Natural killer cell (primary cell): Measurements from ENCODE around the gene FBN3. TPM values are rescaled to one million over a fixed set of nuclear protein-coding genes. Genes with fewer than 3 reads are reported as not detected.

Experiments used
- ATAC-seq, 3 donors: fragments of 150-1000 bp in 2 of 3; fragments of 200-7000 bp in 1 of 3; cut with Tn5 transposase; 1 replicate in 1 of 3; 2 replicates in 2 of 3; pipeline ENCODE4 v1.10.0; 2021; ENCODE audit warnings: mild to moderate bottlenecking in 2 of 3, moderate library complexity in 2 of 3
- DNase-seq, 2 donors: peaks; one replicate each; pipeline versions ENCODE4 v3.0.0 to v3.0.0-alpha.2; 2013 to 2021; ENCODE audit warnings: mixed read lengths in 1 of 2
- H3K27ac ChIP-seq: one replicate; pipeline ENCODE4 v1.5.1; 2013; ENCODE audit warnings: mild to moderate bottlenecking, low read length
- H3K27me3 ChIP-seq: one replicate; pipeline ENCODE4 v1.6.1; 2013; ENCODE audit warnings: low read length; ENCODE audit not compliant: control insufficient read depth, insufficient read depth
- H3K36me3 ChIP-seq: one replicate; pipeline ENCODE4 v1.6.1; 2013; ENCODE audit warnings: low read length; ENCODE audit not compliant: control insufficient read depth, insufficient read depth
- H3K4me1 ChIP-seq: one replicate; pipeline ENCODE4 v1.6.1; 2013; ENCODE audit warnings: low read length; ENCODE audit not compliant: control insufficient read depth, insufficient read depth
- H3K4me3 ChIP-seq: one replicate; pipeline ENCODE4 v1.5.1; 2013; ENCODE audit warnings: low read length
- H3K9me3 ChIP-seq: one replicate; pipeline ENCODE4 v1.6.1; 2013; ENCODE audit warnings: low read length; ENCODE audit not compliant: control insufficient read depth, insufficient read depth
- H3K27ac Mint-ChIP-seq, 2 donors: one replicate each; pipeline ENCODE4 v1.8.0; 2022; ENCODE audit warnings: mild to moderate bottlenecking in 2 of 2, mixed read lengths in 2 of 2, moderate library complexity in 1 of 2
- H3K27me3 Mint-ChIP-seq, 2 donors: one replicate each; pipeline ENCODE4 v1.8.0; 2022; ENCODE audit warnings: low read depth in 2 of 2, mixed read lengths in 2 of 2
- H3K36me3 Mint-ChIP-seq: one replicate; pipeline ENCODE4 v1.8.0; 2022; ENCODE audit warnings: mixed read lengths
- H3K4me1 Mint-ChIP-seq, 2 donors: one replicate each; pipeline ENCODE4 v1.8.0; 2022; ENCODE audit warnings: mixed read lengths in 2 of 2
- H3K4me3 Mint-ChIP-seq: one replicate; pipeline ENCODE4 v1.8.0; 2022; ENCODE audit warnings: mild to moderate bottlenecking, moderate library complexity, mixed read lengths
- H3K9me3 Mint-ChIP-seq, 2 donors: one replicate each; pipeline ENCODE4 v1.8.0; 2022; ENCODE audit warnings: mixed read lengths in 2 of 2
- WGBS: methylation state at CpG from one replicate; pipeline ENCODE4 v1.1.7; 2013; ENCODE audit warnings: missing lambda C conversion rate; ENCODE audit not compliant: insufficient coverage; 5-methylcytosine and 5-hydroxymethylcytosine counted together
- intact Hi-C: fragments of 100-400 bp; cut with micrococcal nuclease; formaldehyde crosslinking; loops from one replicate; pipeline ENCODE4 v1.14.2; 2022
- total RNA-seq, 4 donors: library from RNA; stranded (reverse); fragments of 120-200 nt in 1 of 4; gene quantifications; one replicate each; pipeline versions ENCODE4 v1.2.3 to v1.2.4, GENCODE V29; 2013 to 2022
- TF ChIP-seq, protein P1 (sequence below): fragments of 200-600 bp; IDR thresholded peaks from one replicate; pipeline ENCODE4 v1.8.0; 2022; ENCODE audit warnings: antibody characterized with exemption

Gene FBN3
- total RNA-seq, 3 donors from 2014 or later (not counting 1 experiment from before 2014, with no cell fraction given) = 0.25 TPM; not detected in 2

DNA sequence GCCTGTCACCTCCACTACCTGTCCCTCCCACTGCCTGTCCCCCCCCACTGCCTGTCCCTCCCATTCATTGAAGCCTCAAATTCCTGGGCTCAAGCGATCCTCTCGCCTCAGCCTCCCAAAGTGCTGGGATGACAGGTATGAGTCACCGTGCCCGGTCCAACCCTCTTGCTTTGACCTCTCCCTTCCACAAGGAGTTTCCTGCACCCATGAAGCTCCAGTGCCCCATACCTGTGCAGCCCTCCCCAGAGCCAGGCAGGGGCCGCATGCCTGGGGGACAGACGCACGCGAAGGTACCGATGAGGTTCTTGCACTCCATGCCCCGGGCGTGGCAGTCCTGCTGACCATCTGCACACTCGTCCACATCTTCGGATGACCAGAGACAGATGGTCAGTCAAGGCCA is 62.5 kb downstream of the FBN3 start:
- ATAC-seq = no peak
- no peaks in the 10 kb centered on the region for H3K27me3 Mint-ChIP-seq
- H3K27ac Mint-ChIP-seq = no peak overlapping the region
- Histone ChIP-seq H3K27me3 (no peaks in the 10 kb centered on the region), H3K4me1 (no peaks in the 10 kb centered on the region), H3K36me3 (no peaks in the 10 kb centered on the region), H3K27ac (no peak overlapping the region), H3K4me3 (no peak overlapping the region), H3K9me3 (peaks cover 4% of the 10 kb centered on the region)
- TF ChIP-seq, protein P1, sequence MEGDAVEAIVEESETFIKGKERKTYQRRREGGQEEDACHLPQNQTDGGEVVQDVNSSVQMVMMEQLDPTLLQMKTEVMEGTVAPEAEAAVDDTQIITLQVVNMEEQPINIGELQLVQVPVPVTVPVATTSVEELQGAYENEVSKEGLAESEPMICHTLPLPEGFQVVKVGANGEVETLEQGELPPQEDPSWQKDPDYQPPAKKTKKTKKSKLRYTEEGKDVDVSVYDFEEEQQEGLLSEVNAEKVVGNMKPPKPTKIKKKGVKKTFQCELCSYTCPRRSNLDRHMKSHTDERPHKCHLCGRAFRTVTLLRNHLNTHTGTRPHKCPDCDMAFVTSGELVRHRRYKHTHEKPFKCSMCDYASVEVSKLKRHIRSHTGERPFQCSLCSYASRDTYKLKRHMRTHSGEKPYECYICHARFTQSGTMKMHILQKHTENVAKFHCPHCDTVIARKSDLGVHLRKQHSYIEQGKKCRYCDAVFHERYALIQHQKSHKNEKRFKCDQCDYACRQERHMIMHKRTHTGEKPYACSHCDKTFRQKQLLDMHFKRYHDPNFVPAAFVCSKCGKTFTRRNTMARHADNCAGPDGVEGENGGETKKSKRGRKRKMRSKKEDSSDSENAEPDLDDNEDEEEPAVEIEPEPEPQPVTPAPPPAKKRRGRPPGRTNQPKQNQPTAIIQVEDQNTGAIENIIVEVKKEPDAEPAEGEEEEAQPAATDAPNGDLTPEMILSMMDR = no peak
- H3K9me3 Mint-ChIP-seq = no peaks in the 10 kb centered on the region
- H3K36me3 Mint-ChIP-seq = no peaks in the 10 kb centered on the region
- 93% methylated on average over 13 of the region's 13 CpGs for WGBS
- H3K4me3 Mint-ChIP-seq = no peak overlapping the region
- no peaks in the 10 kb centered on the region for H3K4me1 Mint-ChIP-seq
- no peak for DNase-seq
- intact Hi-C loops = no loop called here

DNA sequence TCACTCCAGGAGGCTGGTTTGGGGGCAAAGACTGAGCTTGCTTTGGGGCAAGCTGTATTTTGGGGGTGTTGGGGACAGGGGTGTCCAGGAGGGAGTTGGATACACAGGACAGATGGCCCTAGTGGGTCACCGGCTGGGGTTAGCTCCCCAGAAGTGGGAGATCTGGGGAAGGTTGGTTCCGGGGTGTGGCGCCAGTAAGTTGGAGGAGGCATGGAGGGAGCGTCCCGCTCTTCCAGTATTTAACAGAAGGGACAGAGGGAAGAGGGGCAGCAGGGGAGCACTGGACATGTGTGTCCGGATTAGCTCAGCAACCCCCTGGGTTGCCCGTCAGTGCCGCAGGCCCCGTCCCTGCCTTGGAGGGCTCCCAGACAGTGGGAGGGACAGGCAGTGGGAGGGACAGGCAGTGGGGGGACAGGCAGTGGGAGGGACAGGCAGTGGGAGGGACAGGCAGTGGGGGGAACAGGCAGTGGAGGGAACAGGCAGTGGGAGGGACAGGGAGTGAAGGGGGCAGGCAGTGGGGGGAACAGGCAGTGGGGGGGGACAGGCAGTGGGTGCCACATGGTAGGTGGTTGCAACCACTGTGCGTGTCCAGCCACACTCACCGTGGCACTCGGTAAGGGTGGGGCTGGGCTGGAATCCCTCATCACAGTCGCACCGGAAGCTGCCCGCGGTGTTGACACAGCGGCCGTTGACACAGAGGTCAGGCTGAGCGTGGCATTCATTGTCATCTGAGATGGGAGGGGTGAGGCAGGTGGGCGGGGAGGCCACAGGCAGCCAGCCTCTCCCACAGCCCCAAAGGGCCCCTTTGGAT is 63.6 kb downstream of the FBN3 start:
- no peaks in the 10 kb centered on the region for H3K27me3 ChIP-seq
- H3K36me3 ChIP-seq = no peaks in the 10 kb centered on the region
- Mint-ChIP-seq H3K36me3 (no peaks in the 10 kb centered on the region), H3K9me3 (no peaks in the 10 kb centered on the region), H3K27ac (no peak overlapping the region), H3K27me3 (no peaks in the 10 kb centered on the region), H3K4me3 (no peak overlapping the region), H3K4me1 (no peaks in the 10 kb centered on the region)
- peaks cover 4% of the 10 kb centered on the region for H3K9me3 ChIP-seq
- TF ChIP-seq, protein P1 = no peak
- DNase-seq (no peak), ATAC-seq (peak in 2 of 3 donors; percentile 66 to 85)
- intact Hi-C loops = no loop called here
- WGBS = 90% methylated on average over 18 of the region's 20 CpGs
- no peaks in the 10 kb centered on the region for H3K4me1 ChIP-seq
- H3K27ac ChIP-seq = no peak overlapping the region
- H3K4me3 ChIP-seq = no peak overlapping the region

DNA sequence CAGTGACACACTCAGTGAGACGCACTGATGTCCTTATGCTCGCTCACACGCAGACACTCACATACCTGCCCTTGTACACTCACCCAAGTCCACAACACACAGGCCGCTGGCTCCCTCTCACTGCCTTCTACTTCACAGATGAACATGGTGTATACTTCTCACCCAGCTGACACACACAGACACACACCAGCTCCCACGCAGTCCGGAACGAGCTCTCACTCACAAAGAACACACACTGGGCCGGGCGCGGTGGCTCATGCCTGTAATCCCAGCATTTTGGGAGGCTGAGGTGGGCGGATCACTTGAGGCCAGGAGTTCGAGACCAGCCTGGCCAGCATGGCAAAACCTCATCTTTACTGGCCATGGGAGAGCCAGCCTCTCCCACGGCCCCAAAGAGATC is 65.2 kb downstream of the FBN3 start:
- Mint-ChIP-seq H3K27ac (no peak overlapping the region), H3K36me3 (no peaks in the 10 kb centered on the region), H3K4me3 (no peak overlapping the region), H3K27me3 (no peaks in the 10 kb centered on the region), H3K9me3 (no peaks in the 10 kb centered on the region), H3K4me1 (no peaks in the 10 kb centered on the region)
- no peaks in the 10 kb centered on the region for H3K4me1 ChIP-seq
- no peak overlapping the region for H3K4me3 ChIP-seq
- no peak for ATAC-seq
- no peak for DNase-seq
- no peaks in the 10 kb centered on the region for H3K36me3 ChIP-seq
- TF ChIP-seq, protein P1 = no peak
- H3K27ac ChIP-seq = no peak overlapping the region
- H3K27me3 ChIP-seq = no peaks in the 10 kb centered on the region
- intact Hi-C loops = no loop called here
- 94% methylated on average over 12 of the region's 13 CpGs for WGBS
- H3K9me3 ChIP-seq = no peaks in the 10 kb centered on the region

DNA sequence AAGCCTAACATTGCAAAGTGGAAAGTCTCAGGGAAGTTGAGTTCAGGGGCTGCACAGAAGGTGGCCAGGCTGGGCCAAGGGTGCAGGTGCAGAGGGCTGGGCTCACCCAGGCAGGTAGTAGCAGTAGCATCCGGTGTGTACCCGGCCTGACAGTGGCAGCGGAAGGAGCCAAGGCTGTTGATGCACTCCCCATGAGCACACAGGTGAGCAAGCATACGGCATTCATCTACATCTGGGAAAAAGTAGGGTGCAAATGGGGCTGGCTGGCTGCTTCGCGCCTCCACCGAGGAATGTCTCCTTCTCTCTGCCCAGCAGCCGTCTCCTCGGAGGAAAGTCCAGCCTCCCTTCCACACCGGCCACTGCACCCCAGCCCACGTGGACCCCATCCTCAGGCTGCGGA is 66.3 kb downstream of the FBN3 start:
- Histone ChIP-seq H3K36me3 (no peaks in the 10 kb centered on the region), H3K4me1 (no peaks in the 10 kb centered on the region), H3K27ac (no peak overlapping the region), H3K9me3 (no peaks in the 10 kb centered on the region), H3K27me3 (no peaks in the 10 kb centered on the region), H3K4me3 (no peak overlapping the region)
- Mint-ChIP-seq H3K9me3 (no peaks in the 10 kb centered on the region), H3K4me3 (no peak overlapping the region), H3K27ac (no peak overlapping the region), H3K36me3 (no peaks in the 10 kb centered on the region), H3K4me1 (no peaks in the 10 kb centered on the region), H3K27me3 (no peaks in the 10 kb centered on the region)
- TF ChIP-seq, protein P1 = no peak
- intact Hi-C loops = no loop called here
- no peak for DNase-seq
- no peak for ATAC-seq
- 93% methylated on average over 12 of the region's 12 CpGs for WGBS
